ENCODE measurements around the gene ZNF396. TPM values are rescaled to one million over a fixed set of nuclear protein-coding genes. Genes with fewer than 3 reads are reported as not detected.

The ZNF396 gene
- total and polyA plus RNA-seq, 10 donors, result 0.85 to 4.6 (median 1.3) TPM

- H3K27ac ChIP-seq, result peak overlapping the region in 7 of 8 donors; percentile 10 to 99 (median 98)
Observed at GRCh38 chr18:35345950-35346349, 31.2 kb downstream of the ZNF396 start.

DNA sequence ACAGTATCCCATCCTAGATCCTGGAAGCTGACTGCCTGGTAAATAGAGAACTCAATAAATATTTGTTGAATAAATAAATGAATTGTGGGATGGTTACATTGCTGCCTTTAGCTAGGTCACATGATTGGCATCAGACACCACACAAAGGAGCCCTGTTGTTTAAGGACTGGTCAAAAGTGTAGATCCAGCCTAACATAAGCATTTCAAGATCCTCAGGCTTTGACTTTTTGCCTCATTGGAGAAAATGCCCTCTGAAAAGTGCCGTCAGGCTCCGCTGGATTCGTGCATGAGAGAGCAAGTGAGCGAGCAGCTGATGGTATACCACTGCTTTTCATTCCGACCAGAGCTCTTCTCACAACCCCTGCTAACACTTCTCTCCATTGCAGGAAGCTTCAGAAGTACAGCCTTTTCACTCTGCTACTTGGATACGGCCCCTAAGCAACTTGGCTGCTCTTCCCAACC lies 31.6 kb downstream of the ZNF396 start:
- H3K4me3 ChIP-seq, result peak overlapping the region in 1 of 8 donors; percentile 85

More at GRCh38 chr18:35345950-35346349, 31.2 kb downstream of the ZNF396 start:
- TF ChIP-seq CTCF (IDR thresholded peaks at IDR 0.05 in 8 of 11, conservative IDR thresholded peaks at IDR 0.05 in 3 of 11) (no peak), POLR2A (IDR thresholded peaks at IDR 0.05) (no peak), POLR2AphosphoS5 (IDR thresholded peaks at IDR 0.05) (no peak)
- no peak overlapping the region for H3K4me3 ChIP-seq
- DNase-seq, result no peak
- intact Hi-C loops (cut with DNase I; ENCODE audit: low total_unique reads), result no loop called here
- no peaks in the 10 kb centered on the region for H3K9me3 ChIP-seq
- H3K27me3 ChIP-seq (replicated peaks in 1 of 7), result no peaks in the 10 kb centered on the region
- H3K4me1 ChIP-seq, result peaks cover 11 to 47% (median 43%) of the 10 kb centered on the region in 6 donors
- peaks cover 0 to 15% (median 3%) of the 10 kb centered on the region in 6 donors for H3K36me3 ChIP-seq
- WGBS, 5 donors, result 88 to 97% (median 93%) methylated on average over 1 of the region's 1 CpG

DNA sequence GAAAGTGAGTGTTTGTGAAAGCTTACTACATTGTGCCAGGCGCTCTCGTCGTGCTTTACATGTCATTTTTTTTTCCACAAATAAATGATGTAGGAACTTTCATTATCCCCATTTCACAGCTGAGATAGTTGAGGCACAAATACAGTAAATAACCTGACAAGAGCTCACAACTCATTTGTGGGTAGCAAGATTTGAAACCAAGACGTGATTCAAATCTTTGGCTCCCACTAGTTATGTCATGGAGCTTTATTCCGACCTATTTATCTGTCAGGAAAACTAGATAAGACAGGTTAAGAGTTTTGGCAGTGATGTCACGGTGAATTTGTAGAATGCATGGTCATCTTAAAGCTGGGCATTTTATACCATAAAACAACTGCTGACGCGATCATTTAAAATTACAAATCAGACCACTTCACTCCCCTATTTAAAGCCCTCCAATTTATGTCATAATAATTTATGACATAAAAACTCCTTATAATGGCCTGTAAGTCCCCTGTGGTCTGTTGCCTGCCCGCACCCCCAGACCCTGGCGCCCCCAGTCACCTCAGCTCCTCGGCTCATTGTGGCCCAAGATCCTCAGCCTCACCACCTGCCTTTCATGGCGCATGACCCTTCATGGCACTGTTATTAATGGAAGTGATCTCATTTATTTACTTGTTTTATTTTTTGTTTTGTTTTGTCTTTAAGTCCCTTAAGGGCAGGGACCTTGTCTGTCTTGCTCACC lies 32.2 kb downstream of the ZNF396 start:
- Histone ChIP-seq H3K36me3 (peaks cover 0 to 25% (median 12%) of the 10 kb centered on the region in 6 donors), H3K27ac (peak overlapping the region; percentile 98 to 99 (median 99)), H3K4me1 (peaks cover 15 to 57% (median 52%) of the 10 kb centered on the region in 6 donors), H3K9me3 (no peaks in the 10 kb centered on the region), H3K4me3 (peak overlapping the region; percentile 71 to 91 (median 84)), H3K27me3 (replicated peaks in 1 of 7) (no peaks in the 10 kb centered on the region)
- DNase-seq, result peak; percentile 79
- intact Hi-C loops (cut with DNase I; ENCODE audit: low total_unique reads), result loop anchor here (5.0 kb wide), 2 partner anchors 53 to 103 kb away; partner anchors contain the start of genes ZNF397 and ZSCAN30
- 52 to 59% (median 55%) methylated on average over 12 of the region's 12 CpGs for whole genome bisulfite sequencing, 5 donors
- TF ChIP-seq POLR2A (IDR thresholded peaks at IDR 0.05) (no peak), CTCF (IDR thresholded peaks at IDR 0.05 in 8 of 11, conservative IDR thresholded peaks at IDR 0.05 in 3 of 11) (no peak), POLR2AphosphoS5 (IDR thresholded peaks at IDR 0.05) (no peak)

More for the DNA sequence above, 31.6 kb downstream of the ZNF396 start:
- peaks cover 0 to 19% (median 6%) of the 10 kb centered on the region in 6 donors for H3K36me3 ChIP-seq
- 44 to 64% (median 61%) methylated on average over 6 of the region's 6 CpGs for WGBS, 5 donors
- H3K4me1 ChIP-seq, result peaks cover 12 to 52% (median 47%) of the 10 kb centered on the region in 6 donors
- peak overlapping the region in 7 of 8 donors; percentile 10 to 99 (median 98) for H3K27ac ChIP-seq
- no peak for DNase-seq
- H3K9me3 ChIP-seq, result no peaks in the 10 kb centered on the region
- intact Hi-C loops (cut with DNase I; ENCODE audit: low total_unique reads), result no loop called here
- no peaks in the 10 kb centered on the region for H3K27me3 ChIP-seq (replicated peaks in 1 of 7)
- TF ChIP-seq POLR2AphosphoS5 (IDR thresholded peaks at IDR 0.05), result no peak
- TF ChIP-seq CTCF (IDR thresholded peaks at IDR 0.05 in 8 of 11, conservative IDR thresholded peaks at IDR 0.05 in 3 of 11), result no peak
- no peak for TF ChIP-seq POLR2A (IDR thresholded peaks at IDR 0.05)

All from spleen (tissue), 11 donors.